Endothelial cell (in vitro differentiated cells): ENCODE results near the gene HCAR2. TPM values are rescaled to one million over a fixed set of nuclear protein-coding genes. Genes with fewer than 3 reads are reported as not detected.
"Not testable (repeated sequence)": the region's sequence is repeated elsewhere in the genome, so short reads cannot be mapped to it uniquely, and the experiment has no call there.

ENCODE experiments used
- DNase-seq: peaks from one replicate; pipeline ENCODE4 v3.0.0; 2021; ENCODE audit warnings: low spot score
- H3K27ac Mint-ChIP-seq: one replicate; pipeline ENCODE4 v1.8.0; 2021; ENCODE audit warnings: mixed read lengths, inconsistent platforms; ENCODE audit not compliant: unreplicated experiment
- H3K27me3 Mint-ChIP-seq: one replicate; pipeline ENCODE4 v1.8.0; 2021; ENCODE audit warnings: mild to moderate bottlenecking, moderate library complexity, mixed read lengths, inconsistent platforms; ENCODE audit not compliant: unreplicated experiment
- H3K36me3 Mint-ChIP-seq: one replicate; pipeline ENCODE4 v1.8.0; 2021; ENCODE audit warnings: mild to moderate bottlenecking, low read depth, mixed read lengths, inconsistent platforms; ENCODE audit not compliant: unreplicated experiment
- H3K4me1 Mint-ChIP-seq: one replicate; pipeline ENCODE4 v1.8.0; 2021; ENCODE audit warnings: mild to moderate bottlenecking, mixed read lengths, inconsistent platforms; ENCODE audit not compliant: unreplicated experiment
- H3K4me3 Mint-ChIP-seq: one replicate; pipeline ENCODE4 v1.8.0; 2021; ENCODE audit warnings: mild to moderate bottlenecking, mixed read lengths, inconsistent platforms; ENCODE audit not compliant: unreplicated experiment
- H3K9me3 Mint-ChIP-seq: one replicate; pipeline ENCODE4 v1.8.0; 2021; ENCODE audit warnings: mixed read lengths, inconsistent platforms; ENCODE audit not compliant: unreplicated experiment
- CTCF ChIP-seq: fragments of 200-600 bp; sonication (generic); IDR thresholded peaks from one replicate; pipeline ENCODE4 v1.5.0; 2021; ENCODE audit warnings: antibody characterized with exemption; ENCODE audit not compliant: unreplicated experiment
- total RNA-seq: library from RNA; stranded (reverse); fragmentation: NEBNext Ultra II Directional; extraction: Animal tissue kit (Norgen Biotek cat#: 25700); gene quantifications from one replicate; pipeline ENCODE4 v1.2.1, GENCODE V29; 2021; ENCODE audit not compliant: unreplicated experiment

HCAR2 gene
- total RNA-seq, 1 donor from 2014 or later = not detected

DNA sequence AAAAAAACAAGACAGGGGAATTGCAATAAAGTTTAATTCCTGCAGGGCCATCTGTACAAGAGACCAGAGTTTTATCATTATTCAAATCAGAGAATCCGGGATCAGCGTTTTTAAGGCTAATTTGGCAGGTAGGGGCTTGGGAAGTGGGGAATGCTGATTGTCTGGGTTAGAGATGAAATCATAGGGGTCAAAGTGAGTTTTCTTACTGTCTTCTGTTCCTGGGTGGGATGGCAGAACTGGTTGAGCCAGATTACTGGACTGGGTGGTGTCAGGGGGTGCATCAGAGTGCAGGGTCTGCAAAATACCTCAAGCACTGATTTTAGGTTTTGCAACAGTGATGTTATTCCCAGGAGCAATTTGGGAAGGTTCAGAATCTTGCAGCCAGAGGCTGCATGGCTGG is 7.2 kb upstream of the HCAR2 start:
- H3K27ac Mint-ChIP-seq, H3K4me1 Mint-ChIP-seq, H3K9me3 Mint-ChIP-seq, H3K4me3 Mint-ChIP-seq, H3K27me3 Mint-ChIP-seq, H3K36me3 Mint-ChIP-seq, DNase-seq: not testable (repeated sequence)

DNA sequence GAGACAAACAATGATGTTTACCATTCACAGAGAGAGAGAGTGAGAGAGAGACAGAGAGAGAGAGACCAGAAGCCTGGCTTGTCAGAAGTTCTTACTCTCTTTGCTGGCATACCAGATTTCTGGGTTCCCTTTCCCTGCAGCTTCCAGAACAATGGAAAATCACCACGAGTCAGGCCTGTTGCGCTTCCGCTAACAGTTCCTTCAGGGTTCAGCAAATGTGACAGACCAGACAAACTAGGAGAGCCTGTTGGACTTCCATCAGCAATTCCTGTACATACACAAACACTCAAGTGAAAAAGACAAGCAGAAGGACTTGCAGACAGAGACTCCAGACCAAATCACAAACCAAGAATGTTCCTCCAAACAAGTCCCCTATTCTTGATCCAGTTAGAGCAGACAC is 6.1 kb upstream of the HCAR2 start:
- H3K36me3 Mint-ChIP-seq, H3K4me1 Mint-ChIP-seq, DNase-seq, H3K9me3 Mint-ChIP-seq, H3K27ac Mint-ChIP-seq, H3K27me3 Mint-ChIP-seq, H3K4me3 Mint-ChIP-seq: not testable (repeated sequence)

DNA sequence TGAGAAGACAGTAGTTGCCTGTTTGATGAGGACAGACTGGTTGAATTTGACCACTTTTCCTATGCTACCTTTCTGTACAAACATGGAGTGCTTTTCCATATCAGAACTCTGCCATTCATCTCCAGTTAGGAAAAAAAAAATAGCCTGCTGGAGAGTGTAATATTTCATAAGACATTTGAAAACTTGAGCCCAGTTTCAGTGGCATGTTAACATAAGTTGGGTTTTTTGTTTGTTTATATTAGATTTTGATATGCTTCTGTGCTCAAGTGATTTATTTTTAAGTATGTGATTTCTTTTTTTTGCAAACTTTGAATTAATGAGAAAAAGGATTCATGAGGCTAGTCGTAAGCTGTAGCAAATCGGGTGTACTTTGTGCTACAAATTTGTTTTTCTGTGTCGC is 684 bp upstream of the HCAR2 start:
- H3K27me3 Mint-ChIP-seq, H3K27ac Mint-ChIP-seq, H3K36me3 Mint-ChIP-seq, H3K9me3 Mint-ChIP-seq, H3K4me1 Mint-ChIP-seq, DNase-seq, H3K4me3 Mint-ChIP-seq: not testable (repeated sequence)

DNA sequence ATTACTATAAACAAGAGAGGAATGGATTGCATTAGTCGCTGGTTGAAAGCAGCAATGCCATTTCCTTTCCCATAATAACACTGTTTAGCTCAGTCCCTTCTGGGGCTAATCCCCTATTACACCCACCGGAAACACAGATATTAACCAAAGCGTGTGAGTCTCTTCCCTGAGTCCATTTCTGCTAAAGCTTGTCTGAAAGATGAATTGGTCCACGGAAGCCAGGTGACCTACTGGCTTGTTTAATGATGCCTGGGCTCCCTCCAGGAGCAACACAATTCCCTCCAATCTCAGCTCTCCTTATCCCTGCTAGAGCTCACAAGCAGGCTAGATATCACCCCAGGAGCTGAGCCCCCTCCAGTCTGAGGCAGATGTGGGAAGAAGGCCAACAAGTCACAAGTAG is 1.7 kb downstream of the HCAR2 start:
- not testable (repeated sequence) for DNase-seq, H3K4me3 Mint-ChIP-seq, H3K36me3 Mint-ChIP-seq, H3K9me3 Mint-ChIP-seq, H3K27me3 Mint-ChIP-seq, H3K27ac Mint-ChIP-seq
- H3K4me1 Mint-ChIP-seq = peaks cover 13% of the 10 kb centered on the region

GRCh38 chr12:122700038-122700710 is 3.0 kb downstream of the HCAR2 start:
- not testable (repeated sequence) for H3K4me3 Mint-ChIP-seq, DNase-seq, H3K27ac Mint-ChIP-seq, H3K27me3 Mint-ChIP-seq, H3K36me3 Mint-ChIP-seq, H3K9me3 Mint-ChIP-seq
- H3K4me1 Mint-ChIP-seq = peaks cover 13% of the 10 kb centered on the region

GRCh38 chr12:122696922-122697321 is 6.2 kb downstream of the HCAR2 start:
- H3K36me3 Mint-ChIP-seq, H3K27me3 Mint-ChIP-seq, H3K9me3 Mint-ChIP-seq, H3K27ac Mint-ChIP-seq, H3K4me3 Mint-ChIP-seq, DNase-seq: not testable (repeated sequence)
- peaks cover 19% of the 10 kb centered on the region for H3K4me1 Mint-ChIP-seq

GRCh38 chr12:122691566-122691965 is 11.6 kb downstream of the HCAR2 start:
- no peak overlapping the region for H3K4me3 Mint-ChIP-seq
- no peak for TF ChIP-seq CTCF
- H3K36me3 Mint-ChIP-seq = no peaks in the 10 kb centered on the region
- H3K27ac Mint-ChIP-seq = no peak overlapping the region
- no peak for DNase-seq
- H3K4me1 Mint-ChIP-seq = peaks cover 8% of the 10 kb centered on the region
- H3K9me3 Mint-ChIP-seq = no peaks in the 10 kb centered on the region
- no peaks in the 10 kb centered on the region for H3K27me3 Mint-ChIP-seq

DNA sequence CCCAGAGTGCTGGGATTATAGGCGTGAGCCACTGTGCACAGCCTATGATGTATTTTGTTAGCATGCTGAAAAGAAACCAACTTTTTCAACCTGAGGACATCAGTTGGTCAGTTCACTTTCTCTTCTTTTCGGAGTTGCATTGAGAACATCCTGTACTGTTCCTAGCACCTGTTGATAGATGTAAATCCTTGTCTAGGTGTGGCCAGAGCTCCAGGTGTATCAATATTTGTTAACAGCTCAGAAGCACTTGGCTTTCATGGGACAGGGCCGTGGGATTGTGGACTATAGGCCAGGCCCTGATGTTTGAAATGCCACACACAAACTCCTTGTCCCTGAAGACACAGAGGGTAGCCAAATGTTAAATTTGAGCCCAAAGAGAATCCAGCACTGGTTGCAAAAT is 14.9 kb downstream of the HCAR2 start:
- H3K4me1 Mint-ChIP-seq = peaks cover 8% of the 10 kb centered on the region
- no peaks in the 10 kb centered on the region for H3K9me3 Mint-ChIP-seq
- DNase-seq = no peak
- H3K36me3 Mint-ChIP-seq = no peaks in the 10 kb centered on the region
- H3K27ac Mint-ChIP-seq = no peak overlapping the region
- H3K27me3 Mint-ChIP-seq = no peaks in the 10 kb centered on the region
- H3K4me3 Mint-ChIP-seq = no peak overlapping the region
- TF ChIP-seq CTCF = no peak
